ENCODE data around the gene STEAP3.

The STEAP3 gene

DNA sequence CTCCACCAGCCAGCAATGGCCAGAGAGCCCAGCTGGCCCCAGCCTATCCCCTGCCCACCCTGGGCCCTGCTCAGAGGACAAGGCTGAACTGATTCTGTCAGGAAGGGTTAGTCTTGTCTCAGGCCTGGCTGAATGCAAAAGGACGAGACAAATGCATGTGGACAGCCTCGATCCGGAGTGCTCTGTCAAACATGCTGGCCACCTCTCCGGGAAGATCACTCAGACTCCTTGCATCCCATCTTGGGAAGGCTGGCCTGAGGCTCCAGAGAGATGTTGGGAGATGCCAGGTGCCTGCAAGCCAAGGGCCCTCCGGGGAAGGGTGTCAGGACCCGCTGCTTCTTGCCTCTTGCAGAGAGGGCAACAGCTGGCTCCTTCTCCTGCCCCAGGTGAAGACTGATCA lies 44.9 kb upstream of the STEAP3 start:
- H3K9ac ChIP-seq (ENCODE audit: insufficient read length, low read depth) = no peak overlapping the region
- TF ChIP-seq YY1 (IDR thresholded peaks at IDR 0.05; ENCODE audit: insufficient read depth, insufficient read length) = no peak
- no peak for TF ChIP-seq SUZ12 (IDR thresholded peaks at IDR 0.05; ENCODE audit: extremely low read depth, insufficient read depth, insufficient read length)
- TF ChIP-seq ZNF274 (IDR thresholded peaks at IDR 0.05; ENCODE audit: low read depth, low read length) = no peak
- DNase-seq (ENCODE audit: low read depth, low spot score) = no peak
- H3K4me1 ChIP-seq (ENCODE audit: insufficient read depth, insufficient read length) = peaks cover 7% of the 10 kb centered on the region
- no peaks in the 10 kb centered on the region for H3K27me3 ChIP-seq (ENCODE audit: insufficient read depth, insufficient read length)
- no peaks in the 10 kb centered on the region; the same call in 1 of the 2 replicates for H3K9me3 ChIP-seq (ENCODE audit: insufficient read depth, low read length)
- no peak overlapping the region for H3K4me3 ChIP-seq (ENCODE audit: insufficient read length, low read depth)
- no peaks in the 10 kb centered on the region for H3K36me3 ChIP-seq (ENCODE audit: insufficient read depth, insufficient read length, low read length)

DNA sequence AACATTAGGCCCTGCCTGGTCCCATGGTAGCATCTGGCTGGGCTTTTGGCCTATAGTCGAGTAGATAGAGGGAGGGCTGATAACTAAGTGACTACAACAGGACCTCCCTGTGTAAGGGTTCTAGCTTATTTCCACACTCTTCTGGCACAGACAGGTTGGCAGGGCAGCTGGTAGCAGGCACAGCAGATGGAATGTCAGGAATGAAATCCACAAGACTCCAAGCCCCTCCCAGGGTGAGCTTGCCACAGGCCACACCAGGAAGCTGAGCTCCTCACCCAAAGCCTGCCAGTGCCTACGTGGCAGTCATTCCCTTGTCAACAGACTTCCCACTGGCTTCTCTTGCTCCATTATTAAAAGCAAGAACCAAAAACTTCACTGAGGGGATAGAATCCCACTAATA lies 44.4 kb upstream of the STEAP3 start:
- no peak for DNase-seq (ENCODE audit: low read depth, low spot score)
- TF ChIP-seq SUZ12 (IDR thresholded peaks at IDR 0.05; ENCODE audit: extremely low read depth, insufficient read depth, insufficient read length) (no peak), ZNF274 (IDR thresholded peaks at IDR 0.05; ENCODE audit: low read depth, low read length) (no peak), YY1 (IDR thresholded peaks at IDR 0.05; ENCODE audit: insufficient read depth, insufficient read length) (no peak)
- Histone ChIP-seq H3K4me1 (ENCODE audit: insufficient read depth, insufficient read length) (peaks cover 7% of the 10 kb centered on the region), H3K4me3 (ENCODE audit: insufficient read length, low read depth) (no peak overlapping the region), H3K9me3 (ENCODE audit: insufficient read depth, low read length) (no peaks in the 10 kb centered on the region; the same call in 1 of the 2 replicates), H3K27me3 (ENCODE audit: insufficient read depth, insufficient read length) (no peaks in the 10 kb centered on the region), H3K9ac (ENCODE audit: insufficient read length, low read depth) (no peak overlapping the region), H3K36me3 (ENCODE audit: insufficient read depth, insufficient read length, low read length) (no peaks in the 10 kb centered on the region)

DNA sequence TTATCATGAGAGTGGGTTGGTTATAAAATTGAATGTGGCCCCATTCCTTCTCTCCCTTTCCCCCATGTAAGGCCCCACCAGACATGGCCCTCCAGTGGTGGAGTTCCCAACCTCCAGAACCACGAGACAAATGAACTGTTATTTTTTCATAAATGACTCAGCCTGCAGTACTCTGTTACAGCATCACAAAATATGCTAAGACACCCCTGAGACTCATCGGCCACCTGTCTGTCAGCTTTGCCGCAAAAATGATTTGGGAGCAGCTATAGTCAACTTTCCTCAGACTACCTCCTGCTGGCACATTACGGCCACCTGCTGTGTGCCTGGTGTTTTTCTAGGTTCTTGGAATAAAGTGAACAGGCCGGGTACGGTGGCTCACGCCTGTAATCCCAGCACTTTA lies 43.6 kb upstream of the STEAP3 start:
- H3K36me3 ChIP-seq (ENCODE audit: insufficient read depth, insufficient read length, low read length) = no peaks in the 10 kb centered on the region
- H3K9me3 ChIP-seq (ENCODE audit: insufficient read depth, low read length) = no peaks in the 10 kb centered on the region; the same call in 1 of the 2 replicates
- peaks cover 7% of the 10 kb centered on the region for H3K4me1 ChIP-seq (ENCODE audit: insufficient read depth, insufficient read length)
- no peak overlapping the region for H3K4me3 ChIP-seq (ENCODE audit: insufficient read length, low read depth)
- no peak for TF ChIP-seq YY1 (IDR thresholded peaks at IDR 0.05; ENCODE audit: insufficient read depth, insufficient read length)
- no peak for TF ChIP-seq ZNF274 (IDR thresholded peaks at IDR 0.05; ENCODE audit: low read depth, low read length)
- no peak for TF ChIP-seq SUZ12 (IDR thresholded peaks at IDR 0.05; ENCODE audit: extremely low read depth, insufficient read depth, insufficient read length)
- no peak for DNase-seq (ENCODE audit: low read depth, low spot score)
- no peaks in the 10 kb centered on the region for H3K27me3 ChIP-seq (ENCODE audit: insufficient read depth, insufficient read length)
- no peak overlapping the region for H3K9ac ChIP-seq (ENCODE audit: insufficient read length, low read depth)

DNA sequence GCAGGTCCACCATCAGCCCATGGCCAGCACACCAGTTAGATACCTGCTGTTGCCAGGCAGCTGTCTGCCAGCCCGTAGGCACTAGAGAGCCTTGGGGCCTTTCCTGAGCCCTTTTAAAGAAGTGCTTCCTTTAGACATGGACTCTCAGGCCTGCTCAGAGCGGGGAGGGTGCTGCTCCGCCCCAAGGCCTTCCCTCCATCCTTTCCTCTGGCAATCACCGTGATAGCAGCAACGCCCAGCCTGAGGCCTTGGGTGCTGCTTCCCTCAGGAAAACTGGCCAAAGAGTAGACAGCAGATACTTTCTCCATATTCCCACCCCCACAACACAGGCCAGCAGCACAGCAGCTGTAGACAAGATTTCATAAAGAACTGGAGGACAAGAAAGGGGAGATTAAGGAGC lies 42.7 kb upstream of the STEAP3 start:
- H3K9ac ChIP-seq (ENCODE audit: insufficient read length, low read depth) = no peak overlapping the region
- TF ChIP-seq ZNF274 (IDR thresholded peaks at IDR 0.05; ENCODE audit: low read depth, low read length) (no peak), YY1 (IDR thresholded peaks at IDR 0.05; ENCODE audit: insufficient read depth, insufficient read length) (no peak), SUZ12 (IDR thresholded peaks at IDR 0.05; ENCODE audit: extremely low read depth, insufficient read depth, insufficient read length) (no peak)
- no peaks in the 10 kb centered on the region for H3K36me3 ChIP-seq (ENCODE audit: insufficient read depth, insufficient read length, low read length)
- no peak overlapping the region for H3K4me3 ChIP-seq (ENCODE audit: insufficient read length, low read depth)
- no peaks in the 10 kb centered on the region for H3K9me3 ChIP-seq (ENCODE audit: insufficient read depth, low read length)
- peaks cover 7% of the 10 kb centered on the region for H3K4me1 ChIP-seq (ENCODE audit: insufficient read depth, insufficient read length)
- H3K27me3 ChIP-seq (ENCODE audit: insufficient read depth, insufficient read length) = no peaks in the 10 kb centered on the region
- no peak for DNase-seq (ENCODE audit: low read depth, low spot score)

DNA sequence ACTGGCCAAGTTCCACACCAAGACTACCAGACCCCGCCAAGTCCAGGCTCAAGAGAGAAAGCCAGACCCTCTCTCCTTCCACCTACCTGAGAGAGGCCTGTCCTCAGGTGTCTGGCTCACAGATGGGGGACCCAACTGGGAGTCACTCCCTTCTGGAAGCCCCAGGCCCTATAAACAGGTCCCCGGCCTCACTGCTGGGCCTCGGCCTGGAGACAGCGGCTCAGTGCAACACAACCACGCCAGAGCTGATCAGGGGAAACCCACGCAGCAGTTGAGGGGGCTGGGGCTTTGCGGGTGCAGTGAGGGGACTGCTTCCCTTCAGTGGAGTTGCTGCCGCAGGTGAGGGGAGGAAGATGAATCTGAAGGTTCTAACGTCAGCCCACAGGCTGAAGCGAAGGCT lies 42.2 kb upstream of the STEAP3 start:
- H3K9ac ChIP-seq (ENCODE audit: insufficient read length, low read depth) = no peak overlapping the region
- peaks cover 7% of the 10 kb centered on the region for H3K4me1 ChIP-seq (ENCODE audit: insufficient read depth, insufficient read length)
- H3K36me3 ChIP-seq (ENCODE audit: insufficient read depth, insufficient read length, low read length) = no peaks in the 10 kb centered on the region
- TF ChIP-seq YY1 (IDR thresholded peaks at IDR 0.05; ENCODE audit: insufficient read depth, insufficient read length) (no peak), ZNF274 (IDR thresholded peaks at IDR 0.05; ENCODE audit: low read depth, low read length) (no peak), SUZ12 (IDR thresholded peaks at IDR 0.05; ENCODE audit: extremely low read depth, insufficient read depth, insufficient read length) (no peak)
- H3K27me3 ChIP-seq (ENCODE audit: insufficient read depth, insufficient read length) = no peaks in the 10 kb centered on the region
- H3K4me3 ChIP-seq (ENCODE audit: insufficient read length, low read depth) = no peak overlapping the region
- no peak for DNase-seq (ENCODE audit: low read depth, low spot score)
- H3K9me3 ChIP-seq (ENCODE audit: insufficient read depth, low read length) = no peaks in the 10 kb centered on the region

DNA sequence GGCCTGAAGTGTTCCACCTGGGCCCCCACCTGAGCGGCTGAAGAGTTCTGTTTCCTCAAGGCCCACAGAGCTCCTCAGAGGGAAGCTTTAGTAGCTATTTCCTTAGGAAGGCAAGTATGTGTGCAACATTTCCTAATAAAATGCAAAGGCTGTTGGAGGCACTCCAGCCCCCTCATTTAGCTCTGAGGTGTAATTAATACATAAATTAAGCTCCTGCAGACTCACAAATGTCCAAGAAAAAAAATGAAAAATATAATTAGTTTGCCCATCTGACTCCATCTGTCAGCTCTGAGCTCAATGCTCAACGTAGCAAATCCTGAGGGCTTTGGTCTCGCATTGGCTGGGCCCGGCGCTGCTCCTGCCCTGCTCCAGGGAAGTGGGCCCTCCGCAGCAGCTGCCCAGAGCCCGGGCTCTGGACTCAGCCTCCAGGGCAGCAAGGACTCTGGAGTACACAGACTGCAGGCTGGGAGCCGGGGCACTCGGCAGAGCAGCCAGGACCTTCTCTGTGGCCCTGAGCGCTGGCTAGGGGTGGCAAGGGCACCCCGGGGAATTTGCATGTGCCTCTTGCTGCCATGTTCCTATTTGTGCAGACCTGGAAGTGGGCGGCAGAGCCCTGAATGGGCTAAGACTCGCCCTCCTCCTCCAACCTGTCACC lies 41.7 kb upstream of the STEAP3 start:
- H3K27me3 ChIP-seq (ENCODE audit: insufficient read depth, insufficient read length) = no peaks in the 10 kb centered on the region
- H3K9me3 ChIP-seq (ENCODE audit: insufficient read depth, low read length) = no peaks in the 10 kb centered on the region
- TF ChIP-seq ZNF274 (IDR thresholded peaks at IDR 0.05; ENCODE audit: low read depth, low read length) (no peak), YY1 (IDR thresholded peaks at IDR 0.05; ENCODE audit: insufficient read depth, insufficient read length) (no peak), SUZ12 (IDR thresholded peaks at IDR 0.05; ENCODE audit: extremely low read depth, insufficient read depth, insufficient read length) (no peak)
- H3K4me3 ChIP-seq (ENCODE audit: insufficient read length, low read depth) = no peak overlapping the region
- peak overlapping the region; percentile 13 for H3K9ac ChIP-seq (ENCODE audit: insufficient read length, low read depth)
- peaks cover 7% of the 10 kb centered on the region for H3K4me1 ChIP-seq (ENCODE audit: insufficient read depth, insufficient read length)
- no peak for DNase-seq (ENCODE audit: low read depth, low spot score)
- H3K36me3 ChIP-seq (ENCODE audit: insufficient read depth, insufficient read length, low read length) = no peaks in the 10 kb centered on the region

DNA sequence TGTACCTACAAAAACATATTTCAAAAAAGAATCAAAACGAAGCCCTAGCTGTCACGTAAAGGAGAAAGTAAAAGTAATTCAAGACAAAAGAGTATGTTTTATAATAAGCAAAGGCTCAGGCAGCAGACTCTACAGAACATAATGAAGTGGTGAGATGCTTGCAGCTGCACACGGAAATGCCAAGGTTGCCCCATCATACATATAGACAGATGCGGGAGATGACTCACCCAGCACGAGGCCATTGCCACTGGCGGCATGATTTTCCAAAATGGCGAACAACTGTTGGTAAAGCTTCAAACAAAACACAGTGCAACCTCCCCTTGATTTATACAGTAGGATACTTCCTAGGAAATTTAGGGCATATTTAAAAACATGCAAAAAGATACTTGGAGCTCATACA lies 39.1 kb upstream of the STEAP3 start:
- peaks cover 2% of the 10 kb centered on the region for H3K4me1 ChIP-seq (ENCODE audit: insufficient read depth, insufficient read length)
- TF ChIP-seq SUZ12 (IDR thresholded peaks at IDR 0.05; ENCODE audit: extremely low read depth, insufficient read depth, insufficient read length) (no peak), YY1 (IDR thresholded peaks at IDR 0.05; ENCODE audit: insufficient read depth, insufficient read length) (no peak), ZNF274 (IDR thresholded peaks at IDR 0.05; ENCODE audit: low read depth, low read length) (no peak)
- no peak overlapping the region for H3K9ac ChIP-seq (ENCODE audit: insufficient read length, low read depth)
- H3K9me3 ChIP-seq (ENCODE audit: insufficient read depth, low read length) = no peaks in the 10 kb centered on the region
- H3K4me3 ChIP-seq (ENCODE audit: insufficient read length, low read depth) = no peak overlapping the region
- DNase-seq (ENCODE audit: low read depth, low spot score) = no peak
- no peaks in the 10 kb centered on the region for H3K36me3 ChIP-seq (ENCODE audit: insufficient read depth, insufficient read length, low read length)
- H3K27me3 ChIP-seq (ENCODE audit: insufficient read depth, insufficient read length) = no peaks in the 10 kb centered on the region

Measured in NT2/D1 (cell line).